Measurements from ENCODE around the gene HDAC3.

- TF ChIP-seq POLR2AphosphoS5 (IDR thresholded peaks at IDR 0.05; ENCODE audit: low read depth, low read length), result no peak
- no peak for TF ChIP-seq TAF1 (IDR thresholded peaks at IDR 0.05; ENCODE audit: borderline replicate concordance, low read depth, low read length)
Observed at GRCh38 chr5:141623611-141624010, 13.0 kb downstream of the HDAC3 start.

All from GM12892 (cell line).